C4-2B (cell line): ENCODE results near the gene ARNT2.

ENCODE experiments used
- CTCF ChIP-seq: fragments of 450-650 bp; conservative IDR thresholded peaks from 2 replicates; pipeline ENCODE4 v1.5.1; 2017; ENCODE audit warnings: mild to moderate bottlenecking
- ZFX ChIP-seq: fragments of 450-650 bp; IDR thresholded peaks from 2 replicates; pipeline ENCODE4 v1.6.1; 2017

DNA sequence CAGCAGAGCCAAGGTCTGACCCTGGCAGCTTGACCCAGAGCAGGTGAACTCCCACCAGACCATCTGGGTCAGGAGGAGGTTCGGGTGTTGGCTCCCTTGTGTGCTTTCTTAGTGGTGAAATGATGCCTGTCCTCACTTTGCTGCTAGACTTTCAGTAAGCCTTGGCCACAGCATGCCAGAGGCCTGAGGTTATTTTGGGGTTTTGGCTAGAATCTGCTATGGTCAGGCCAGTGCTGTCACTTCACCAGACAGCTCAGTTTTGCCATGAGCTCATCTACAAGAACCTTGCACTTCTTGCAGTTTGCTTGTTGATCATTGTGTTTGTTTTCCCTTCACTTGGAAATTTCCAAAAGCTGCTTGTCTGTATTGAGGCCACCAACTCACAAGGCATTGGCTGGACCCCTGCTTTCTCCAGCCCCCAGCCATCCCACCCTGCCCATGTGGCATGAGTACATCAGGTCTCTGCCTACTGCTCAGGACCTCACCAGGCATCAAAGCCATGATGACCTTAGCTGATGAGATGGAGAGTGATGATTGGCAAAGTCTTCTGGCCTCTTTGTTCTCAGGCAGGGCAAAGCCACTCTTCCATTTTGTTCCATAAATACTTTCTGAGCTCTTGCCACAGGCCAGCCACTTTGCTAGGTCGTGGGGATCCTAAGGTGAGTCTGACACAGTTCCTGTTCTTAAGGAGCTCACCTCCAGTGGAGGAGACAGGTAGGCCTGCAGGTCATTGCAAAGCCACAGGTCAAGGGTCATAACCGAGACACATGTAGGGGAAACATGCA is 122.6 kb downstream of the ARNT2 start:
- TF ChIP-seq CTCF (no peak), ZFX (no peak)
